ENCODE results near the gene TENT5C. TPM values are rescaled to one million over a fixed set of nuclear protein-coding genes. Genes with fewer than 3 reads are reported as not detected.

Gene TENT5C
- total and polyA plus RNA-seq, 10 of the 15 experiments (the other 5 are each of a cell fraction or from before 2014, with no cell fraction given), result 0.19 to 2.4 (median 0.78) TPM

GRCh38 chr1:117674521-117675400 is 68.9 kb downstream of the TENT5C start (continued):
- TF ChIP-seq ZBTB11 (CRISPR knock-in tag; IDR thresholded peaks at IDR 0.05) (no peak), NFXL1 (IDR thresholded peaks at IDR 0.05; ENCODE audit: borderline replicate concordance) (no peak), JUNB (IDR thresholded peaks at IDR 0.05) (no peak), BACH1 (IDR thresholded peaks at IDR 0.05; ENCODE audit: borderline replicate concordance) (no peak), CREB1 (IDR thresholded peaks at IDR 0.05; ENCODE audit: low read depth) (no peak), CEBPB (IDR thresholded peaks at IDR 0.05; ENCODE audit: borderline replicate concordance in 1 of 2, low read depth in 2 of 2, low read length in 2 of 2) (no peak), STAT3 (IDR thresholded peaks at IDR 0.05; ENCODE audit: low read depth, low read length) (no peak), GABPA (IDR thresholded peaks at IDR 0.05; ENCODE audit: low read depth) (no peak), BHLHE40 (IDR thresholded peaks at IDR 0.05; ENCODE audit: borderline replicate concordance in 1 of 2, low read depth in 2 of 2, low read length in 1 of 2) (no peak), FOXM1 (IDR thresholded peaks at IDR 0.05; ENCODE audit: low read depth, low read length) (no peak), RBBP5 (conservative IDR thresholded peaks at IDR 0.05) (no peak), USF2 (IDR thresholded peaks at IDR 0.05; ENCODE audit: borderline replicate concordance, low read depth, low read length) (no peak), RAD21 (IDR thresholded peaks at IDR 0.05; ENCODE audit: insufficient read depth, low read depth, low read length) (peak; percentile 86), KAT2A (conservative IDR thresholded peaks at IDR 0.05; ENCODE audit: control insufficient read depth, low read depth, low read length) (no peak), SMC3 (IDR thresholded peaks at IDR 0.05; ENCODE audit: borderline replicate concordance, low read length) (peak; percentile 82), ZBED1 (IDR thresholded peaks at IDR 0.05; ENCODE audit: borderline replicate concordance) (no peak)

Measured in GM12878 (cell line).